CD14-positive monocyte (primary cell): ENCODE data around the gene CTDSPL2. TPM values are rescaled to one million over a fixed set of nuclear protein-coding genes. Genes with fewer than 3 reads are reported as not detected.

ENCODE experiments used
- DNase-seq, 3 donors: peaks; one replicate each; pipeline ENCODE4 v3.0.0-alpha.2; 2011 to 2022
- H2AFZ ChIP-seq: 2 replicates; pipeline ENCODE4 v1.6.0; 2012; ENCODE audit warnings: mild to moderate bottlenecking, low read depth, low read length, inconsistent platforms; ENCODE audit not compliant: insufficient read depth, poor library complexity, severe bottlenecking
- H3K27ac ChIP-seq, 2 donors: 1 replicate in 1 of 2; 2 replicates in 1 of 2; pipeline ENCODE4 v1.5.1; 2012 to 2013; ENCODE audit warnings: low read length in 2 of 2, control low read depth in 1 of 2, inconsistent platforms in 1 of 2, low read depth in 1 of 2, mild to moderate bottlenecking in 1 of 2
- H3K27me3 ChIP-seq, 2 donors: one replicate each; pipeline versions ENCODE4 v1.6.0 to v1.6.1; 2011 to 2013; ENCODE audit warnings: low read length in 2 of 2; ENCODE audit not compliant: control insufficient read depth in 2 of 2, insufficient read depth in 2 of 2
- H3K36me3 ChIP-seq, 2 donors: replicated peaks in 1 of 2; 1 replicate in 1 of 2; 2 replicates in 1 of 2; pipeline versions ENCODE4 v1.5.1 to v1.6.1; 2012 to 2013; ENCODE audit warnings: low read length in 2 of 2, control low read depth in 1 of 2, inconsistent platforms in 1 of 2, mild to moderate bottlenecking in 1 of 2; ENCODE audit not compliant: insufficient read depth in 2 of 2, control insufficient read depth in 1 of 2
- H3K4me1 ChIP-seq, 2 donors: 1 replicate in 1 of 2; 2 replicates in 1 of 2; pipeline versions ENCODE4 v1.5.1 to v1.6.1; 2012 to 2013; ENCODE audit warnings: low read length in 2 of 2, control low read depth in 1 of 2, inconsistent platforms in 1 of 2, mild to moderate bottlenecking in 1 of 2, moderate library complexity in 1 of 2; ENCODE audit not compliant: insufficient read depth in 2 of 2, control insufficient read depth in 1 of 2
- H3K4me2 ChIP-seq: replicated peaks from 2 replicates; pipeline ENCODE3; 2012; ENCODE audit warnings: low read length, moderate library complexity, mild to moderate bottlenecking; ENCODE audit not compliant: poor library complexity, severe bottlenecking; ENCODE audit errors: extremely low read depth
- H3K4me3 ChIP-seq, 3 experiments: fragments of 200-600 bp in 1 of 3; sonication (generic) in 1 of 3; replicated peaks in 1 of 3; 1 replicate in 2 of 3; 2 replicates in 1 of 3; pipeline ENCODE4 v1.5.1; 2011 to 2013; ENCODE audit warnings: low read length in 3 of 3, mild to moderate bottlenecking in 3 of 3, control low read depth in 2 of 3, low read depth in 2 of 3, inconsistent platforms in 1 of 3, moderate library complexity in 1 of 3
- H3K79me2 ChIP-seq: 2 replicates; pipeline ENCODE4 v1.6.0; 2012; ENCODE audit warnings: mild to moderate bottlenecking, control low read depth, inconsistent platforms, low read length, moderate library complexity; ENCODE audit not compliant: insufficient read depth
- H3K9ac ChIP-seq: 2 replicates; pipeline ENCODE4 v1.6.0; 2017; ENCODE audit warnings: low read length, mild to moderate bottlenecking; ENCODE audit not compliant: insufficient read depth, poor library complexity, severe bottlenecking
- H3K9me3 ChIP-seq, 2 donors: replicated peaks in 1 of 2; 1 replicate in 1 of 2; 2 replicates in 1 of 2; pipeline versions ENCODE4 v1.5.1 to v1.6.1; 2012 to 2013; ENCODE audit warnings: low read length in 2 of 2, control low read depth in 1 of 2; ENCODE audit not compliant: control insufficient read depth in 1 of 2, insufficient read depth in 1 of 2
- H4K20me1 ChIP-seq: 2 replicates; pipeline ENCODE4 v1.6.0; 2012; ENCODE audit warnings: mild to moderate bottlenecking, low read length, control low read depth, moderate library complexity; ENCODE audit not compliant: insufficient read depth
- H3K27ac Mint-ChIP-seq, 7 donors: one replicate each; pipeline ENCODE4 v1.8.0; 2020; ENCODE audit warnings: mild to moderate bottlenecking in 7 of 7, mixed read lengths in 7 of 7, moderate library complexity in 6 of 7, inconsistent platforms in 2 of 7
- H3K27me3 Mint-ChIP-seq, 3 donors: one replicate each; pipeline ENCODE4 v1.8.0; 2021 to 2022; ENCODE audit warnings: low read depth in 3 of 3, mild to moderate bottlenecking in 3 of 3, mixed read lengths in 3 of 3, moderate library complexity in 3 of 3, inconsistent platforms in 1 of 3
- H3K36me3 Mint-ChIP-seq, 2 donors: one replicate each; pipeline ENCODE4 v1.8.0; 2020; ENCODE audit warnings: mixed read lengths in 2 of 2, inconsistent platforms in 1 of 2, mild to moderate bottlenecking in 1 of 2
- H3K4me1 Mint-ChIP-seq: one replicate; pipeline ENCODE4 v1.8.0; 2020; ENCODE audit warnings: mild to moderate bottlenecking, mixed read lengths
- H3K4me3 Mint-ChIP-seq, 2 donors: one replicate each; pipeline ENCODE4 v1.8.0; 2020; ENCODE audit warnings: mild to moderate bottlenecking in 2 of 2, mixed read lengths in 2 of 2, moderate library complexity in 1 of 2
- H3K9me3 Mint-ChIP-seq, 7 donors: one replicate each; pipeline ENCODE4 v1.8.0; 2020 to 2022; ENCODE audit warnings: mixed read lengths in 7 of 7, mild to moderate bottlenecking in 6 of 7, moderate library complexity in 6 of 7, inconsistent platforms in 2 of 7
- WGBS: methylation state at CpG from one replicate; pipeline ENCODE4 v1.1.5; 2013; ENCODE audit warnings: missing lambda C conversion rate; ENCODE audit not compliant: insufficient coverage; 5-methylcytosine and 5-hydroxymethylcytosine counted together
- intact Hi-C, 2 donors: fragments of 100-400 bp; cut with micrococcal nuclease; formaldehyde crosslinking; loops; one replicate each; pipeline versions ENCODE4 v1.15.0 to v1.15.1; 2023
- polyA plus RNA-seq, 3 donors: library from polyadenylated mRNA; depleted of rRNA in 1 of 3; unstranded in 2 of 3; stranded (reverse) in 1 of 3; fragments of 300-500 nt in 2 of 3; fragments of >200 nt in 1 of 3; fragmentation: Illumina TruSeq in 2 of 3; gene quantifications; 1 replicate in 2 of 3; 2 replicates in 1 of 3; pipeline ENCODE4 v1.2.3, GENCODE V29; 2012 to 2021
- TF ChIP-seq, protein P1 (sequence below): fragments of 200-600 bp; IDR thresholded peaks from one replicate; pipeline ENCODE4 v1.8.0; 2022; ENCODE audit warnings: antibody characterized with exemption, mild to moderate bottlenecking

CTDSPL2 gene
- polyA plus RNA-seq, 3 donors: 18.1 to 31.4 (median 24.5) TPM

DNA sequence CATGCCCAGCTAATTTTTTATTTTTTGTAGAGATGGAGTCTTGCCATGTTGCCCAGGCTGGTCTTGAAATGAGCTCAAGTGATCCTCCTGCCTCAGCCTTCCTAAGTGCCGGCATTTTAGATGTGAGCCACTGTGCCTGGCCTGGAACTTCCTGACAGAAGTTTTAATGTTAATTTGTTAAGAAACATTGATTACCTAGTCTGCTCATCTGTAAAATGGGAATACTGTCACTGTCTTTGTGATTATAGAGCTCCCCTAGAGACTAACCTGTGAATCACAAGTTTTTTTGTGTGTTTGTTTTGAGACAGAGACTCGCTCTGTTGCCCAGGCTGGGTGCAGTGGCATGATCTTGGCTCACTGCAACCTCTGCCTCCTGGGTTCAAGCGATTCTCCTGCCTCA lies 105.3 kb downstream of the CTDSPL2 start:
- WGBS: 100% methylated on average over 2 of the region's 3 CpGs
- no peak overlapping the region for H3K4me3 Mint-ChIP-seq

DNA sequence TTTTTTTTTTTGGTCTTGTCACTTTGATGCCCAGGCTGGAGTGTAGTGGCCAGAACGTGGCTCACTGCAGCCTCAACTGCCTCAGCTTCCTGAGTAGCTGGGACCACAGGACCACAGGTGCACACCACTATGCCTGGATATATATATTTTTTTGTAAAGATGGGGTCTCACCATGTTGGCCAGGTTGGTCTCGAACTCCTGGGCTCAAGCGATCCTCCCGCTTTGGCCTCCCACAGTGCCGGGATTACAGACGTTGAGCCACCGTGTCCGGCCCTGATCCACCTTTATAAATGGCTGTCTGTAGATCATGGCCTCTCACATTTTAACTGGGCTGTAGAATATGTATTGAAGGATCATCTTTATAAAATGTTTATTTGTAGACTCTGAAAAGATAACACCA lies 107.7 kb downstream of the CTDSPL2 start:
- Histone ChIP-seq H3K4me2 (no peak overlapping the region), H3K27me3 (no peaks in the 10 kb centered on the region), H3K79me2 (peaks cover 37% of the 10 kb centered on the region), H4K20me1 (no peaks in the 10 kb centered on the region), H3K4me1 (peaks cover 12 to 27% of the 10 kb centered on the region in 2 donors), H3K27ac (no peak overlapping the region), H3K9me3 (no peaks in the 10 kb centered on the region), H2AFZ (no peak overlapping the region), H3K36me3 (peaks cover 0 to 2% of the 10 kb centered on the region in 2 donors), H3K9ac (no peak overlapping the region), H3K4me3 (no peak overlapping the region)
- Mint-ChIP-seq H3K4me3 (peak overlapping the region in 1 of 2 donors; percentile 43), H3K4me1 (peaks cover 21% of the 10 kb centered on the region), H3K27ac (peak overlapping the region in 3 of 7 donors; percentile 66 to 73 (median 70)), H3K9me3 (peaks cover 0 to 3% (median 0%) of the 10 kb centered on the region in 7 donors), H3K27me3 (peaks cover 0 to 2% (median 0%) of the 10 kb centered on the region in 3 donors), H3K36me3 (peaks cover 6 to 17% of the 10 kb centered on the region in 2 donors)
- 100% methylated on average over 1 of the region's 8 CpGs for WGBS
- no peak for DNase-seq
- TF ChIP-seq, protein P1, sequence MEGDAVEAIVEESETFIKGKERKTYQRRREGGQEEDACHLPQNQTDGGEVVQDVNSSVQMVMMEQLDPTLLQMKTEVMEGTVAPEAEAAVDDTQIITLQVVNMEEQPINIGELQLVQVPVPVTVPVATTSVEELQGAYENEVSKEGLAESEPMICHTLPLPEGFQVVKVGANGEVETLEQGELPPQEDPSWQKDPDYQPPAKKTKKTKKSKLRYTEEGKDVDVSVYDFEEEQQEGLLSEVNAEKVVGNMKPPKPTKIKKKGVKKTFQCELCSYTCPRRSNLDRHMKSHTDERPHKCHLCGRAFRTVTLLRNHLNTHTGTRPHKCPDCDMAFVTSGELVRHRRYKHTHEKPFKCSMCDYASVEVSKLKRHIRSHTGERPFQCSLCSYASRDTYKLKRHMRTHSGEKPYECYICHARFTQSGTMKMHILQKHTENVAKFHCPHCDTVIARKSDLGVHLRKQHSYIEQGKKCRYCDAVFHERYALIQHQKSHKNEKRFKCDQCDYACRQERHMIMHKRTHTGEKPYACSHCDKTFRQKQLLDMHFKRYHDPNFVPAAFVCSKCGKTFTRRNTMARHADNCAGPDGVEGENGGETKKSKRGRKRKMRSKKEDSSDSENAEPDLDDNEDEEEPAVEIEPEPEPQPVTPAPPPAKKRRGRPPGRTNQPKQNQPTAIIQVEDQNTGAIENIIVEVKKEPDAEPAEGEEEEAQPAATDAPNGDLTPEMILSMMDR: no peak
- intact Hi-C loops: loop anchor here (5.0 to 10.0 kb wide), 4 partner anchors 108 to 250 kb away; partner anchors contain the start of genes CTDSPL2 (in 1 of the 2), GOLM2 (in 1 of the 2) and SPG11 (in 1 of the 2)

More for the DNA sequence above, 105.3 kb downstream of the CTDSPL2 start:
- Histone ChIP-seq H3K4me1 (peaks cover 8 to 15% of the 10 kb centered on the region in 2 donors), H2AFZ (no peak overlapping the region), H3K4me2 (no peak overlapping the region), H3K27ac (no peak overlapping the region), H3K79me2 (peaks cover 16% of the 10 kb centered on the region), H4K20me1 (no peaks in the 10 kb centered on the region), H3K4me3 (no peak overlapping the region), H3K9me3 (no peaks in the 10 kb centered on the region), H3K9ac (no peak overlapping the region), H3K36me3 (peaks cover 4 to 5% of the 10 kb centered on the region in 2 donors), H3K27me3 (no peaks in the 10 kb centered on the region)
- DNase-seq: no peak
- Mint-ChIP-seq H3K27me3 (peaks cover 0 to 2% (median 0%) of the 10 kb centered on the region in 3 donors), H3K27ac (peak overlapping the region in 1 of 7 donors; percentile 40), H3K4me1 (peaks cover 10% of the 10 kb centered on the region), H3K9me3 (peaks cover 0 to 3% (median 0%) of the 10 kb centered on the region in 7 donors), H3K36me3 (peaks cover 5 to 12% of the 10 kb centered on the region in 2 donors)
- intact Hi-C loops: loop anchor here in 1 of 2 donors (10.0 kb wide), 1 partner anchor 248 kb away; the partner anchor contains the start of gene GOLM2
- TF ChIP-seq, protein P1: no peak
